Choroid plexus epithelial cell (primary cell): ENCODE measurements around the gene SPPL2B.
A peak's percentile ranks its signal among the peaks of the same experiment; 100 is the strongest.
"Not testable (repeated sequence)": the region's sequence is repeated elsewhere in the genome, so short reads cannot be mapped to it uniquely, and the experiment has no call there.

Source experiments
- DNase-seq: peaks from one replicate; pipeline ENCODE4 v3.0.0-alpha.2; 2010; ENCODE audit warnings: low read depth
- H3K4me3 ChIP-seq: 2 replicates; pipeline ENCODE4 v1.5.1; 2011; ENCODE audit warnings: low read depth, mild to moderate bottlenecking, control low read depth, low read length, moderate library complexity
- CTCF ChIP-seq: conservative IDR thresholded peaks from 2 replicates; pipeline ENCODE4 v1.5.1; 2011; ENCODE audit warnings: low read depth, mild to moderate bottlenecking, control low read depth, inconsistent platforms, low read length, moderate library complexity

The SPPL2B gene

GRCh38 chr19:2344381-2344870 is 15.9 kb downstream of the SPPL2B start:
- DNase-seq = no peak
- no peak for TF ChIP-seq CTCF
- no peak overlapping the region for H3K4me3 ChIP-seq

- DNase-seq = no peak
- no peak overlapping the region for H3K4me3 ChIP-seq
- TF ChIP-seq CTCF = no peak
These were observed 16.6 kb downstream of the SPPL2B start for GRCh38 chr19:2345076-2345475.

GRCh38 chr19:2345794-2346663 is 17.5 kb downstream of the SPPL2B start:
- DNase-seq = peak; percentile 41
- no peak for TF ChIP-seq CTCF
- no peak overlapping the region for H3K4me3 ChIP-seq

GRCh38 chr19:2349818-2350217 is 21.3 kb downstream of the SPPL2B start:
- not testable (repeated sequence) for H3K4me3 ChIP-seq, DNase-seq

- no peak for TF ChIP-seq CTCF
- no peak overlapping the region for H3K4me3 ChIP-seq
- DNase-seq = no peak
These were observed 22.2 kb downstream of the SPPL2B start for GRCh38 chr19:2350656-2351055.

GRCh38 chr19:2351591-2351990 is 23.1 kb downstream of the SPPL2B start:
- DNase-seq = no peak
- no peak overlapping the region for H3K4me3 ChIP-seq
- TF ChIP-seq CTCF = no peak

GRCh38 chr19:2352121-2352520 is 23.6 kb downstream of the SPPL2B start:
- no peak for TF ChIP-seq CTCF
- H3K4me3 ChIP-seq = no peak overlapping the region
- no peak for DNase-seq
